NCI-H2227 treated with DMSO at 0.1 percent for 48 hours (cell line): ENCODE results near the gene RBM19.
A peak's percentile ranks its signal among the peaks of the same experiment; 100 is the strongest.

Experiments used
- DNase-seq: peaks from one replicate; lab custom pipeline; 2025; lab: John Stamatoyannopoulos, UW

The RBM19 gene

GRCh38 chr12:113857371-113857770 lies 108.8 kb downstream of the RBM19 start:
- DNase-seq = no peak

GRCh38 chr12:113855998-113856397 lies 110.1 kb downstream of the RBM19 start:
- DNase-seq = no peak

GRCh38 chr12:113854385-113855142 lies 111.6 kb downstream of the RBM19 start:
- peak; percentile 21 for DNase-seq

- DNase-seq = no peak
Observed at GRCh38 chr12:113853491-113853890, 112.6 kb downstream of the RBM19 start.

- no peak for DNase-seq
Observed at GRCh38 chr12:113852695-113853490, 113.2 kb downstream of the RBM19 start.

- no peak for DNase-seq
Observed at GRCh38 chr12:113852264-113852663, 113.9 kb downstream of the RBM19 start.

GRCh38 chr12:113850309-113851056 lies 115.6 kb downstream of the RBM19 start:
- no peak for DNase-seq

GRCh38 chr12:113847856-113848255 lies 118.3 kb downstream of the RBM19 start:
- DNase-seq = no peak

GRCh38 chr12:113846883-113847755 lies 119.0 kb downstream of the RBM19 start:
- no peak for DNase-seq

GRCh38 chr12:113845900-113846674 lies 120.0 kb downstream of the RBM19 start:
- no peak for DNase-seq

GRCh38 chr12:113844495-113845210 lies 121.5 kb downstream of the RBM19 start:
- DNase-seq = peak; percentile 62

- no peak for DNase-seq
Observed at GRCh38 chr12:113842699-113843098, 123.4 kb downstream of the RBM19 start.

- DNase-seq = no peak
Observed at GRCh38 chr12:113841786-113842185, 124.3 kb downstream of the RBM19 start.

GRCh38 chr12:113840401-113841042 lies 125.6 kb downstream of the RBM19 start:
- no peak for DNase-seq

- DNase-seq = no peak
Observed at GRCh38 chr12:113838896-113839295, 127.2 kb downstream of the RBM19 start.

- no peak for DNase-seq
Observed at GRCh38 chr12:113837528-113838296, 128.4 kb downstream of the RBM19 start.

GRCh38 chr12:113837084-113837483 lies 129.0 kb downstream of the RBM19 start:
- no peak for DNase-seq

GRCh38 chr12:113835896-113836295 lies 130.2 kb downstream of the RBM19 start:
- peak; percentile 47 for DNase-seq

- no peak for DNase-seq
Observed at GRCh38 chr12:113835433-113835832, 130.7 kb downstream of the RBM19 start.
